Neural cell (in vitro differentiated cells): Measurements from ENCODE around the gene BRINP1. TPM values are rescaled to one million over a fixed set of nuclear protein-coding genes. Genes with fewer than 3 reads are reported as not detected.

Source experiments
- H2AFZ ChIP-seq: fragments of 200-600, 300-800 bp; sonication (generic), shearing (Covaris generic); 2 replicates; pipeline ENCODE4 v1.6.0; 2014; ENCODE audit warnings: low read depth, mild to moderate bottlenecking, antibody characterized with exemption, low read length, moderate library complexity
- H3F3A ChIP-seq: fragments of 200-600 bp; shearing (Covaris generic); 2 replicates; pipeline ENCODE4 v1.6.1; 2016; ENCODE audit warnings: mild to moderate bottlenecking, moderate library complexity, mixed read lengths, antibody characterized with exemption, low read length; ENCODE audit not compliant: insufficient read depth, poor library complexity, severe bottlenecking
- H3K27ac ChIP-seq: fragments of 200-600, 300-800 bp; sonication (generic), shearing (Covaris generic); 2 replicates; pipeline ENCODE4 v1.5.1; 2014; ENCODE audit warnings: mild to moderate bottlenecking, low read length, moderate library complexity
- H3K27me3 ChIP-seq: fragments of 300-800, 200-600 bp; sonication (generic), shearing (Covaris generic); 2 replicates; pipeline ENCODE4 v1.6.0; 2014; ENCODE audit warnings: mild to moderate bottlenecking, low read depth, low read length, moderate library complexity; ENCODE audit not compliant: insufficient read depth
- H3K36me3 ChIP-seq: fragments of 300-800, 200-600 bp; sonication (generic), shearing (Covaris generic); 2 replicates; pipeline ENCODE4 v1.5.1; 2014; ENCODE audit warnings: mild to moderate bottlenecking, antibody characterized with exemption, low read length, moderate library complexity; ENCODE audit not compliant: insufficient read depth
- H3K4me2 ChIP-seq: fragments of 300-800, 200-600 bp; sonication (generic), shearing (Covaris generic); 2 replicates; pipeline ENCODE4 v1.6.0; 2014; ENCODE audit warnings: mild to moderate bottlenecking, low read length
- H3K4me3 ChIP-seq: fragments of 300-800, 200-600 bp; sonication (generic), shearing (Covaris generic); 2 replicates; pipeline ENCODE4 v1.5.1; 2014; ENCODE audit warnings: mild to moderate bottlenecking, low read length, moderate library complexity
- H3K79me2 ChIP-seq: fragments of 200-600 bp; shearing (Covaris generic); replicated peaks from 2 replicates; pipeline ENCODE4 v1.6.0; 2014; ENCODE audit warnings: mild to moderate bottlenecking, low read length, moderate library complexity; ENCODE audit not compliant: insufficient read depth
- H3K9ac ChIP-seq: fragments of 300-800, 200-600 bp; sonication (generic), shearing (Covaris generic); 2 replicates; pipeline ENCODE4 v1.6.1; 2016; ENCODE audit warnings: mild to moderate bottlenecking, low read length, mixed read lengths
- H3K9me2 ChIP-seq: fragments of 200-600 bp; shearing (Covaris generic); 2 replicates; pipeline ENCODE4 v1.6.1; 2016; ENCODE audit warnings: mild to moderate bottlenecking, low read length, mixed read lengths; ENCODE audit not compliant: insufficient read depth
- H3K9me3 ChIP-seq: fragments of 200-600, 300-800 bp; sonication (generic), shearing (Covaris generic); 2 replicates; pipeline ENCODE4 v1.6.1; 2016; ENCODE audit warnings: mild to moderate bottlenecking, mixed run types, low read length, moderate library complexity, mixed read lengths
- H4K20me1 ChIP-seq: fragments of 200-600 bp; shearing (Covaris generic); 2 replicates; pipeline ENCODE4 v1.6.1; 2016; ENCODE audit warnings: mild to moderate bottlenecking, mixed run types; ENCODE audit not compliant: insufficient read depth
- CTCF ChIP-seq: fragments of 450-650 bp; IDR thresholded peaks from 2 replicates; pipeline ENCODE4 v1.5.1; 2014; ENCODE audit warnings: antibody characterized with exemption, mild to moderate bottlenecking, moderate library complexity; ENCODE audit not compliant: poor library complexity, severe bottlenecking
- EP300 ChIP-seq: fragments of 450-650 bp; conservative IDR thresholded peaks from 2 replicates; pipeline ENCODE4 v1.6.1; 2014; ENCODE audit warnings: antibody characterized with exemption, mild to moderate bottlenecking, moderate library complexity; ENCODE audit not compliant: poor library complexity, severe bottlenecking
- EZH2 ChIP-seq: fragments of 200-600, 300-800 bp; shearing (Covaris generic), sonication (generic); IDR thresholded peaks from 2 replicates; pipeline ENCODE4 v1.6.1; 2014; ENCODE audit warnings: antibody characterized with exemption, low read length, borderline replicate concordance, mild to moderate bottlenecking; ENCODE audit not compliant: insufficient read depth, poor library complexity, severe bottlenecking
- MXI1 ChIP-seq: fragments of 450-650 bp; conservative IDR thresholded peaks from 2 replicates; pipeline ENCODE4 v1.6.1; 2014; ENCODE audit warnings: antibody characterized with exemption, mild to moderate bottlenecking; ENCODE audit not compliant: poor library complexity, severe bottlenecking
- POLR2AphosphoS5 ChIP-seq: IDR thresholded peaks from 2 replicates; pipeline ENCODE4 v1.6.1; 2012
- RAD21 ChIP-seq: fragments of 450-650 bp; conservative IDR thresholded peaks from 2 replicates; pipeline ENCODE4 v1.6.1; 2014; ENCODE audit warnings: antibody characterized with exemption, mild to moderate bottlenecking, moderate library complexity
- REST ChIP-seq: IDR thresholded peaks from 2 replicates; pipeline ENCODE4 v1.6.1; 2012; ENCODE audit warnings: borderline replicate concordance
- SMC3 ChIP-seq: fragments of 450-650 bp; conservative IDR thresholded peaks from 2 replicates; pipeline ENCODE4 v1.6.1; 2014; ENCODE audit warnings: antibody characterized with exemption, mild to moderate bottlenecking, moderate library complexity; ENCODE audit not compliant: poor library complexity
- TAF1 ChIP-seq: IDR thresholded peaks from 2 replicates; pipeline ENCODE4 v1.6.1; 2012; ENCODE audit warnings: low read depth
- polyA plus RNA-seq: library from polyadenylated mRNA; depleted of rRNA; stranded (reverse); fragments of >200 nt; gene quantifications from 2 replicates; pipeline ENCODE4 v1.2.3, GENCODE V29; 2014

The BRINP1 gene
- polyA plus RNA-seq, 1 donor from 2014 or later: 15.6 TPM

DNA sequence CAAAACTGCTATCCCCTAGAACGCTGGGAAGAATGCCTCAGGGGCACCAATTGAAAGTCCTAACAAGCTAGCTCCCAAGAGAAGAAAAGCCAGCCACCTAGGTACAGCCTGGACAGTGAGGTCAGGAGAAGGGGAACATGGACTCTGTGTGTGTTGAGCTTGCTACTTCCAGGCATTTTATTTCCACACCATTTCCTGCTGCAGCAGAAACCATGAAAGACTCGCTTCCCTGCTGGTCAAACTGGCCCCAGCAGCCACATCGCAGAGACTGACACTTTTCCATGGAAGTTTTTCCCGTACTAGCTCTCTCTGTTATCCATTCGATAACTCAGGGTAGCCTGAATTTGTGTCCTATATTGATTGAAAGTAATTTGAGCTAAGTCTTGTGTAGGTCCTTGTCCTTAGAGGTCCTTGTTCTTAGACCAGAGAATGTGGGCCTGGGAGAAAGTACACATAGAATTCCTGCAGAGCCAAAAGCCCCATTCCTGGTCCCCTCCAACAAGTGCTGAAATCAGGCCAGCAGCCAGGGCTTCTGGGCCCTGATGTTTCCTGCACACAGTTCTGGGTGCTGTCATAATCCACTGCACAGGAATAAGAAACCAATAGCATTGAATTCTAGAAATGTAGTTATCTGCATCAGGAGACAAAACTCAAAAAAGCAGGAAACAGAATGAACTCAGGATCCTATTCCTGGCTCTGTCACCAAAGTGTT is 96.6 kb downstream of the BRINP1 start:
- Histone ChIP-seq H3K79me2 (no peaks in the 10 kb centered on the region), H3K9ac (no peak overlapping the region), H3F3A (no peaks in the 10 kb centered on the region), H3K27ac (no peak overlapping the region), H4K20me1 (no peaks in the 10 kb centered on the region), H3K36me3 (no peaks in the 10 kb centered on the region), H2AFZ (no peak overlapping the region), H3K9me3 (no peaks in the 10 kb centered on the region), H3K4me3 (no peak overlapping the region), H3K9me2 (no peaks in the 10 kb centered on the region), H3K27me3 (no peaks in the 10 kb centered on the region), H3K4me2 (no peak overlapping the region)
- TF ChIP-seq TAF1 (no peak), SMC3 (no peak), POLR2AphosphoS5 (no peak), CTCF (no peak), EP300 (no peak), MXI1 (no peak), REST (no peak), RAD21 (no peak), EZH2 (no peak)

DNA sequence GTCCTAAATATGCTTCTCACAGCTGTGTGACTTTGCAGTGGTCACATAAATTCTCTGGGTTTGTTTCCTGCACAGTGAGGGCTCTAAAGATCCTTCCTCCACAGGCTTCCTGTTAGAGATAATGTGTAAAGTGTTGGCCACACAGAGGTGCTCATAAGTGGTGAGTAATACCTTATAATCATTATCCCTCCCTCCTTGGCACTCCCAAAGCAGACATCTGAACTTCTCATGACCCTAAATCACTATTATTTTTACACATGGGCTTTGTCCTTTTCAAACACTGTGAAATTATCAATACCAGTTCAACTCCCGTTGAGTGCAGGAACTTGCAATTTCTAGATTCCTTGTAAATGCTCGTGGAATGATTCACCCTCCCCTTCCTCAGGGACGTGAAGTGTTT is 100.2 kb downstream of the BRINP1 start:
- no peak overlapping the region for H3K9ac ChIP-seq
- no peaks in the 10 kb centered on the region for H3K79me2 ChIP-seq
- H3K4me3 ChIP-seq: no peak overlapping the region
- no peaks in the 10 kb centered on the region for H3F3A ChIP-seq
- no peak overlapping the region for H3K4me2 ChIP-seq
- H3K9me2 ChIP-seq: no peaks in the 10 kb centered on the region
- H3K9me3 ChIP-seq: no peaks in the 10 kb centered on the region
- H3K27me3 ChIP-seq: no peaks in the 10 kb centered on the region
- no peaks in the 10 kb centered on the region for H4K20me1 ChIP-seq
- no peak overlapping the region for H3K27ac ChIP-seq
- no peak for TF ChIP-seq EZH2
- no peak for TF ChIP-seq RAD21
- no peak for TF ChIP-seq SMC3
- TF ChIP-seq TAF1: no peak
- no peak for TF ChIP-seq MXI1
- TF ChIP-seq CTCF: no peak
- no peaks in the 10 kb centered on the region for H3K36me3 ChIP-seq
- H2AFZ ChIP-seq: no peak overlapping the region
